Chondrocyte (in vitro differentiated cells): ENCODE data around the gene NSUN5. TPM values are rescaled to one million over a fixed set of nuclear protein-coding genes. Genes with fewer than 3 reads are reported as not detected.
"Not testable (repeated sequence)": the region's sequence is repeated elsewhere in the genome, so short reads cannot be mapped to it uniquely, and the experiment has no call there.

Experiments
- DNase-seq: peaks from one replicate; pipeline ENCODE4 v3.0.0; 2021; ENCODE audit warnings: mixed read lengths, low spot score
- H3K27ac Mint-ChIP-seq: one replicate; pipeline ENCODE4 v1.8.0; 2021; ENCODE audit warnings: mild to moderate bottlenecking, moderate library complexity, mixed read lengths; ENCODE audit not compliant: unreplicated experiment
- H3K27me3 Mint-ChIP-seq: 2 replicates; pipeline ENCODE4 v1.8.0; 2021; ENCODE audit warnings: low read depth, mixed read lengths
- H3K36me3 Mint-ChIP-seq: 2 replicates; pipeline ENCODE4 v1.8.0; 2021; ENCODE audit warnings: low read depth, mixed read lengths
- H3K4me1 Mint-ChIP-seq: 2 replicates; pipeline ENCODE4 v1.8.0; 2021; ENCODE audit warnings: low read depth, mild to moderate bottlenecking, mixed read lengths
- H3K4me3 Mint-ChIP-seq: one replicate; pipeline ENCODE4 v1.8.0; 2021; ENCODE audit warnings: mild to moderate bottlenecking, moderate library complexity, mixed read lengths; ENCODE audit not compliant: unreplicated experiment
- H3K9me3 Mint-ChIP-seq: 2 replicates; pipeline ENCODE4 v1.8.0; 2021; ENCODE audit warnings: low read depth, mixed read lengths
- total RNA-seq: library from RNA; stranded (reverse); gene quantifications from 3 replicates; pipeline ENCODE4 v1.2.1, GENCODE V29; 2021

NSUN5 gene
- total RNA-seq, 1 donor from 2014 or later, result 15.5 TPM

- DNase-seq, H3K9me3 Mint-ChIP-seq, H3K36me3 Mint-ChIP-seq, H3K27ac Mint-ChIP-seq, H3K27me3 Mint-ChIP-seq, H3K4me1 Mint-ChIP-seq, H3K4me3 Mint-ChIP-seq: not testable (repeated sequence)
Measured at GRCh38 chr7:73267813-73268212, 40.8 kb downstream of the NSUN5 start.

DNA sequence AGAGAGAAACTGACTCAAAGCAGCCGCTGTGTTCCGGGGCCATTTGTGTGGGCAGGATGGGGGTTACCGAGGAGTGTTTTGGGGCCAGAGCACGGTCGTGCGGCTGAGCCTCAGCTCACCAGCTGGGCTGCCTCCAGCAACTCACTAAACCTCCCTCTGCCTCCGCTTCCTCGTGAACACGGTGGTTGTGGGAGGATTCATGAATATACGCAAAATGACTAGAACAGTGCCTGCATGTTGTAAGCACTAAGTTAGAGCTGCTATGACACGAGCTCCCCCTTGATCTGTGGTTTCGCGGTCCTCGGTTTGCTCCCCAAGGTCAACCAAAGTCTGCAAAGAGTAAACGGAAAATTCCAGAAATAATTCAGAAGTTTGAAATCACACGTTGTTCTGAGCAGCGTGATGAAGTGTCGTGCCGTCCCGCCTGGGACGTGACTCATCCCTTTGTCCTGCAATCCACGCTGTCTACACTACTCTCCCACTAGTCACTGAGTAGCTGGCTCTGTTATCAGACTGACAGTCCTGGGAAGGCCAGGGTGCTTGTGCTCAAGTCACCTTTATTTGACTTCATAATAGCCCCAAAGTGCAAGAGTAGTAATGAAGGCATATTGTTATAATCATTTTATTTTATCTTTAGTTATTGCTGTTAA, 41.8 kb downstream of the NSUN5 start:
- not testable (repeated sequence) for H3K27me3 Mint-ChIP-seq, DNase-seq, H3K36me3 Mint-ChIP-seq, H3K27ac Mint-ChIP-seq, H3K4me3 Mint-ChIP-seq, H3K4me1 Mint-ChIP-seq, H3K9me3 Mint-ChIP-seq

DNA sequence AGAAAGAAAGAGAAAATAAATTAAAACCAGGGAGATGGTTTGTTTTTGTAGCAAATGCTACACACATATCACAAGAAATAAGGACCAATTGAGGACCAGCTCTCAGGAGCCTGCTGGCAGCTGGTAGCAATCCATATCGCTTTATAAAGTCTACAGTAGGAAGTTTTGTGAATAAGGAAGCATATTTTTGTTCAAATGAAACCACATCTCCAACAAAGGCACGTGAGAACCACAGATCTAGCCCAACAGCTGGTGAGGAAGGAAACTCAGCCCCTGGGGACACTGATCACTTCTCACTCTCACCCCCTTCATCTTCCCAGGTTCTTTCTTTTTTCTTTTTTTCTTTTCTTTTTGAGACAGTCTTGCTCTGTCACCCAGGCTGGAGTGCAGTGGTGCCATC, 46.2 kb downstream of the NSUN5 start:
- H3K36me3 Mint-ChIP-seq, H3K27me3 Mint-ChIP-seq, H3K4me3 Mint-ChIP-seq, DNase-seq, H3K9me3 Mint-ChIP-seq, H3K4me1 Mint-ChIP-seq, H3K27ac Mint-ChIP-seq: not testable (repeated sequence)

Other genes starting within 250 kb of the NSUN5 start
- not detected in 3 replicates for gene SPDYE9, start 222.8 kb downstream of the NSUN5 start, total RNA-seq
- gene TRIM50, start 19.3 kb upstream of the NSUN5 start, total RNA-seq, result not detected in 3 replicates
- gene FKBP6, start 19.3 kb upstream of the NSUN5 start, total RNA-seq, result not detected in 3 replicates
- 2.2 to 4.5 TPM (median 4.3 TPM) in 3 replicates for gene FZD9, start 125.0 kb upstream of the NSUN5 start, total RNA-seq
- 64.9 to 74.9 TPM (median 65.5 TPM) in 3 replicates for gene BAZ1B, start 213.5 kb upstream of the NSUN5 start, total RNA-seq
- 35.7 to 40.2 TPM (median 39.7 TPM) in 3 replicates for gene BCL7B, start 248.9 kb upstream of the NSUN5 start, total RNA-seq